Transverse colon (tissue), 4 donors: ENCODE data around the gene MAST4.

Experiments
- CTCF ChIP-seq, 5 experiments: fragments of 200-600 bp in 3 of 5; fragments of 450-650 bp in 2 of 5; sonication (generic) in 3 of 5; IDR thresholded peaks; 1 replicate in 2 of 5; 2 replicates in 3 of 5; pipeline ENCODE4 v1.5.1; 2016 to 2017; ENCODE audit warnings: antibody characterized with exemption in 5 of 5, inconsistent platforms in 3 of 5, mild to moderate bottlenecking in 2 of 5, moderate library complexity in 1 of 5
- POLR2A ChIP-seq: fragments of 450-650 bp; IDR thresholded peaks from one replicate; pipeline ENCODE4 v1.6.1; 2016; ENCODE audit warnings: antibody characterized with exemption, mild to moderate bottlenecking, moderate library complexity
- POLR2AphosphoS5 ChIP-seq, 3 donors: sonication (generic); formaldehyde crosslinking; IDR thresholded peaks; one replicate each; pipeline ENCODE4 v1.6.1; 2016; ENCODE audit warnings: antibody characterized with exemption in 3 of 3

GRCh38 chr5:66947458-66947857, 351.3 kb downstream of the MAST4 start:
- TF ChIP-seq CTCF (IDR thresholded peaks at IDR 0.05) (no peak), POLR2AphosphoS5 (IDR thresholded peaks at IDR 0.05) (no peak), POLR2A (no peak)
